HG02642 (cell line): ENCODE results near the gene LGI4.
"Not testable (repeated sequence)": the region's sequence is repeated elsewhere in the genome, so short reads cannot be mapped to it uniquely, and the experiment has no call there.

Experiments used
- ATAC-seq: cut with Tn5 transposase; IDR thresholded peaks from one replicate; pipeline ENCODE4 v1.9.1; 2021; ENCODE audit warnings: mild to moderate bottlenecking; ENCODE audit not compliant: unreplicated experiment, poor library complexity

Gene LGI4

DNA sequence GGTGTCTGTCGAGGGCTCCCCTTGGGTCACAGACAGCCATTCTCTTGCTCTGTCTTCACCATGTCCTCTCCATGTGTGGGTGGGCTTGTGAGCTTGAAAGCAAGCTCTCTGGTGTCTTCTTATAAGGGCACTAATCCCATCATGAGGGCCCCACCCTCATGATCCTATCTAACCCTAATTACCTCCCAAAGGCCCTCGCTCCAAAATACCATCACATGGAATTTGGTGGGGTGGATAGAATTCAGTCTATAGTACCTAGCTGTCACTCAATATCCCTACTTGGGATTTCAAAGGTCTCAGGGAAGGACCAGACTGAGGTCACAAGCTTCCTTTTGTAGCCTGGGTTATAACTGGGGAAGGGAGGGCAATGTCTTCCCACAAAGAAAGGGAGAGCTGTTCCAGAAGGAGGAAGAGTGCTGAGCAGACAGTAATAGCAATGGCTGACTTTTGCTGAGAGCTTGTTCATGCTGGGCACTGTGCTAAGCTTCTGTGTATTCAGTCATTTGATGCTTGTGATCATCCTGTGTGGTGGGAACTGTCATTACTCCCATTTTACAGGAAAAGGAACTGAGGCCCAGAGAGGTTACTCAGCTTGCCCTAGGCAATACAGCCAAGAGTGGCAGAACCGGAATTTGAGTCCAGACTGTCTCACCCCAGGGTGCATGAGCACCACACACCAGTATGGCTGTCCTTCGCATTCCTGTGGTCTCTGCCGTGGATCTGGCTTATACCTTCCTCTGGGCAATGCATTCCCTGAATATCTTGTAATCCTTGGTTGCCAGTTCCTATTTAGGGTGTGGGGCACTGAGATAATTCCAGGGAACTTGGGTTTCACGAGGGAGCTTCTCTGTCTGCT lies 27.8 kb upstream of the LGI4 start:
- no peak for ATAC-seq

DNA sequence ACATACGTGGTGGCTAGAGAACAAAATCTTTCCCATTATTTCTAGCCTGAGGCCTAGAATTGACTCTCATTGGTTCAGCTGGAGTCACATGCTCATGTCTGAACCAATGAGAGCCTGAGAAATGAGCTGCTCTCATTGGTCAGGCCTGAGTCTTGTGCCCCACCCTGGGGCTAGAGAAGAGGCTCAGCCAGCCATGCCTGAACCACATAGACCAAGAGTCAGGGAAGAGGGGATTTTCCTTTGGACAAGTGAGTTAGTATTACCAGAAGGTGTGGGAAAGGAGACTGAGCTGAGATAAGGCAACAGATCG lies 26.5 kb upstream of the LGI4 start:
- ATAC-seq = no peak

DNA sequence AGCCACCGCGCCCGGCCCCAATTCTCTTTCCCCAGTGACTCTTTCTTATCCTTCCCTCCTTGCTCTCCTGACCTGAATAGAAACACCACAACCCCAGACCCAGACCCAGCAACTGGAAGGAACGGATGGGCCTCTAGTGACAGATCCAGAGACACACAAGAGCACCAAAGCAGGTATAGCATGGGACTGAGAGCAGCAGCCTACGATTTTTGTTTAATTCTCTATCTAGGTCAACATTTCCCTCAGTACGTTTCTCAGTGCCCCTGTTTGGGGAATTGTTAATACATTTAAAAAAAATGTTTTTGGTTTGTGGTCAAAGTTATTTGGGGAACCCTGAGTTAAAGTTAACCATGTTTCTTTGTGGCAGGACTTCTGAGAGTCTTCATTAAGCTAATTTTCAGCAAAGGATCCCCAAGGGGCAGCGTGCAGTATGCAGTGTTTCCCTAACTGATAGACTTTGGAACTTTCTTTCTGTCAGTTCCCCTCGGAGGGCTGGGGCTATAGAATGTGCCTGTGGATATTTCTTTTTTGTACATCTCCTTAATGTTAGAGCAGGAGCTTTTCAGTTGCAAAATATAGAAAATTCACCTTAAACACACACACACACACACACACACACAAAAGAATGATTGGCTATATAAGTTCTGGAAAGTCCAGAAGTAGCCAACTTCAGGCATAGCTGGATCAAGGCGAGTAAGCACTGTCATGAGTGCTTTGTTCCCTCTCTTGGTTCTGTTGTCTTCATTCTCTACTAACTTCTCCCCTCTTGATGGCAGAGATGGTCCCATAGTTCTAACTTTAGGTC lies 26.0 kb upstream of the LGI4 start:
- ATAC-seq = no peak

DNA sequence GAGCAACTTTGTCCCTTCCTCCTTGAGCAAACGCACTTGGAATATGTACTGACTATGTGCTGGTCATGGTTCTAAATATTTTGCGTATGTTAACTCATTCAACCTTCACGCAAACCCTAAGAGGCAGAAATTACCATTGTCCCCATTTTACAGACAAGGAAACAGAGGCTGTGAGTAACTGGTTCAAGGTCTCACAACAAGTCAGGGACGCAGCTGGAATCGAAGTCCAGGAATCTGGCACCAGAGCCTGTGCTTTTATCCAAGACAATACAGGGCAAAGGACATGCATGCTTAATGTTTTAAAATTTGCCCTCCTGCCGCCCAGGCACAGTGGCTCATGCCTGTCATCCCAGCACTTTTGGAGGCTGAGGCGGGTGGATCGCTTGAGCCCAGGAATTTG lies 24.7 kb upstream of the LGI4 start:
- ATAC-seq = no peak

DNA sequence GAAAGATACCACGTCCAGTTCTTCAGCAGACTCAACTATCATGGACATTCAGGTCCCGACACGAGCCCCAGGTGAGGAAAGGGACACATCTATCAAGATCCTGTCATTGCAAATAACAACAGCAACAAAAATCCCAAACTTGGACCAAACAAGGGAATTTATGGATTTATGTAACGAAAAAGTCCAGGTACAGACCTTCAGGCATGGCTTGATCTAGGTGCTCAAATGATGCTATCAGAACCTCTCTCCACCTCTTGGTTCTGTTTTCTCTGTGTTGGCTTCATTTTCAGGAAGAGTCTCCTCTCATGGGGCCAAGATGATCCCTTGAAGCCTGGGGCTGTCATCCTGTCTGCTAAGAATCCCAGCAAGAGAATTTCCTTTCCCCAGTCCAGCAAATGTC lies 22.6 kb upstream of the LGI4 start:
- no peak for ATAC-seq

DNA sequence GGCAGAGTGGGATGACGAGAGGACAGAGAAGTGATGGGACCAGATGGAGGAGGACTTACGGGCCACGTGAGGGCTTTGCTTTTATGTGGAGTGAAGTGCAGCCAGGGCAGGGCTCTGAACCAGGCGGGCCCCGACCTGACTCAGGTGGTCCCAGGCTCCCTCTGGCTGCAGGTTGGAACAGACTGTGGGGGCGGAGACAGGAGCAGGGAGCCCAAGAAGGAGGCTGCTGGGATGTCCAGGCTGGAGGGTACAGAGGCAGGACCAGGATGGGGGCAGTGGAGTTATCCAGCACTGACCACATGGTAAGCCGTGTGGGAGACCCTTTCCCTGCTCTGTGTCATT lies 21.8 kb upstream of the LGI4 start:
- ATAC-seq = no peak

DNA sequence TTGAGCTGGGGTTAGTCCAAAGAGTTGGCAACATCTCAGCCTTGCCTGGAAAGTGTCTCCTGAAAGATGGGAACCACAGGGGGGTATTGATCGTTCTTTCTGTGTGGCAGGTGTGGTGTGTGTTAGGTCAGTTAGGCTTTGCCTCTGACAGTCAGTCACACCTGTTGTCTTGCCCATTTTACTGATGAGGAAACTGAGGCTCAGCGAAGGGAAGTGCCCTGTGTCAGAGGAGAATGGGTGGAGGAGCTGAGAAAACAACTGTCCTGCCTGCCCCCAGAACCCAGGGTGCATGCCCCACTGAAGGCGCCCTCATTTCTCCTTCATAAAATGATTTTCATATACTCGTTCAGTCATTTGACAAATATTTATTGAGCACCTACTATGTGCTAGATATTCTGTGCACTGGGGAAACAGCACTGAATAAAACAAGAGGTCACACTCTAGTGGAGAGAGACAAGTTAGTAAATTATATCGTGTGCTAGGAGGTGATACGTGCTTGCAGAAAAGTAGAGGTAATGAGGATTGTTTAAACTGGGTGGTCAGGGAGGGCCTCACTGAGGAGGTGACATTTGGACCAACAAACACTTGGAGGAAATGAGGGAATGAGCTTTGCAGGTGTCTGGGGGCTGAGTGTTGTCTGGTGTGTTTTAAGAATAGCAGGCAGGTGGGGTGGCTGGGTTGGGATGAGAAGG lies 21.3 kb upstream of the LGI4 start:
- no peak for ATAC-seq

DNA sequence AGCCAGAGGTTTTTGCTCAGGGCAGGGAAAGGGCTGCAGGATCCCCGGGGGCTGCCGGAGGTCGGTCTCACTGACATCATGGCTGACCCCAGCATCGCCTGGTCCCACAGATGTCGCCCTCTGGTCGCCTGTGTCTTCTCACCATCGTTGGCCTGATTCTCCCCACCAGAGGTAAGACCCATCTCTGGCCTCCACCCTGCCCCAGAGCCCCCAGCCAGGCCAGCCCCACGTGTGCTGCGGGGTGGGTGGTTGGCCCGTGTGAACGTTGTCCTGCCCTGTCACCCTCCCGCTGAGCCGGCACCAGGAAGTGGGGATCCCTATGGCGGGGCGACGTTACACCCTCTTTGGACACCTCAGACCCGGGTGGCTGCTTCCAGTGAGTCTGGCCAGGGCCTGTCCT lies 20.6 kb upstream of the LGI4 start:
- ATAC-seq = no peak

DNA sequence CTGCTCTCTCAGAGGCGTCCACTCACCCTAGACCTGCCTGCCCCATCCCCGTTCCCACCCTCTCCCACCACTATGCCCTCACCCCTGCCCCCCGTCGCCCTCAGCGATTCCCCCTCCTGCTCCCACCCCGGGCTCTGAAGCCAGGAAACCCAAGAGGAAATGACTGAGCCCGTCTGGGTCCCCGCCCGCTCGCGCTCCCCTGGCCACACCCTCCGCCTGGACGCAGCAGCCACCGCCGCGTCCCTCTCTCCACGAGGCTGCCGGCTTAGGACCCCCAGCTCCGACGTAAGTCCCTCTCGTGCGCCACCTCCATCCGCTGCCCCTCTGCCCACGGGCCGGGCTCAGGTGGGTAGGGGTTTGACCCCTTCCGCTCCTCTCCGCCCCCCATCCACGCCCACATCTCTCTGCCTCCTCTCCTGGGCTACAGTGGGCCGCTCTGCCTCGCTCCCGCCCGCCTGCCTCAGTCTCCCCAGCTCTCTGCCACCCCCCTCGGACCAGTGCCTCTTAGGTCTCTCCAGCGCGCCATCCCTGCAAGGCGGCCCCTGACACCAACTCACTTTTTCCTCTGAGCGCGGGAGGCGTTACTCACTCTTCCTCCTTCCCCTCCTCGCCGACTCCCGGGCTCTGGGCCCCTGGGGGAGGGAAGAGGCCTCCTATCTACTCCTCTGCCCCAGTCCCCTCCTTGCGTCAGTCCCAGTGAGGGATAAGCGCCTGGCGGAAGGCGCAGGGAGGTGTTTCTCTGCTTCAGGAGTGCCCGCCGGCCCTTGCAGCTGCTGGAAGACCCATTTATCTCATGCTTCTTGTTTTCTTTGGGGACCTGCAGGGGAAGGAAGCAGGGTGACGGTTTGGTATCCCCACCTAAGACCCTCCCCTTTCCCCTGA lies 19.9 kb upstream of the LGI4 start, which contains the start of gene FXYD5:
Gene FXYD5 (plus strand): TSS at position 211 of the 882 bp plus-strand sequence. CDS start 816 bp downstream, outside the sequence.
- peak; percentile 45 for ATAC-seq

DNA sequence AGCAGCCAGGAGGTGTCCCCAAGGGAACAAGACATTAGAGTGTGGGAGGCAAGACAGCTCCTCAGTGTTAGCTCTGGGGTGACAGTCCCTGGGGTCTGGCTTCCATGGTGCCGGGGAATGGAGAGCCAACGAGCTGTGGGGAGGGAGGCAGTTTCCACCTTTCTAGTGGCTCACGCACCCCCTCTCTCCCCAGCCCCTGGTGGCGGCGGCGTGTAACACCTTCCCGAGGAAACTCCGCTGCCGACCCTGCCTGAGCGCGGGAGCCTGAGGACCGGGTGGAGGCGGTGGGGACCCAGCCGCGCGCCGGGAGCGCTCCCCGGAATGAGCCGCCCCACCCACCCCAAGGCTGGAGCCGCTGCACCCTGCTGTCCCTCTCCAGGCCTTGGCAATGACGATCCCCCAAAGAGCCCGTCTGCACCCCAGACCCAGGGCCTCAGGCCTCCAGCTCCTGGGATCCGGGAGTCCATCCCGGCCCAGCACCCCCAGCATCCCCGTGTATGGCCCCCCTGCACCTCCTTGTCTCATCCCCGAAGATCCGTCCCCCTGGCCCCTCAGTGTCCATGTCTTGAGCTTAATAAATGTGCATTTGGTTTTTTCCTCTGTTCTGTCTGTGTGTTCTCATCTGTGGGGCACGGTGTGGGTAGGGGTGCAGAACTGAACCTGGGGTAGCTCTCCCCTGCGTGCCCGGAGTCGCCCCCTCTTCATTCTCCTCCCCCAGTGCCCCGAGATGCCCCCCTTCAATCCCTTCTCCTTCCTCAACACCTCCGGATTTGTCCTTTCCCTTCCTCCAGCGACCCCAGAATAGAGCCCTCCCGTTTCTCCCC lies 19.1 kb upstream of the LGI4 start:
- no peak for ATAC-seq

DNA sequence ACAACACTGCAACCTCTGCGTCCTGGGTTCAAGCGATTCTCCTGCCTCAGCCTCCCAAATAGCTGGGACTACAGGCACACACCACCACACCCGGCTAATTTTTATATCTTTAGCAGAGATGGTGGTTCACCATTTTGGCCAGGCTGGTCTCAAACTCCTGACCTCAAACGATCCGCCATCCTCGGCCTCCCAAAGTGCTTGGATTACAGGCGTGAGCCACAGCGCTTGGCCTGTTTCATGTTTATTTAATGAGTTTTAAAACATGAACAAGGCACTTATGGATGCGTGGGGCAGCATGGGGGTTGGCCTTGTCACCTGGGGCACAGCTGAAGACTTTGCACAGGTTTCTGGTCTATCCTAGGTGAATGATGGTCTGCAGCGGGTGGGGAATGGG lies 18.3 kb upstream of the LGI4 start:
- ATAC-seq = not testable (repeated sequence)

DNA sequence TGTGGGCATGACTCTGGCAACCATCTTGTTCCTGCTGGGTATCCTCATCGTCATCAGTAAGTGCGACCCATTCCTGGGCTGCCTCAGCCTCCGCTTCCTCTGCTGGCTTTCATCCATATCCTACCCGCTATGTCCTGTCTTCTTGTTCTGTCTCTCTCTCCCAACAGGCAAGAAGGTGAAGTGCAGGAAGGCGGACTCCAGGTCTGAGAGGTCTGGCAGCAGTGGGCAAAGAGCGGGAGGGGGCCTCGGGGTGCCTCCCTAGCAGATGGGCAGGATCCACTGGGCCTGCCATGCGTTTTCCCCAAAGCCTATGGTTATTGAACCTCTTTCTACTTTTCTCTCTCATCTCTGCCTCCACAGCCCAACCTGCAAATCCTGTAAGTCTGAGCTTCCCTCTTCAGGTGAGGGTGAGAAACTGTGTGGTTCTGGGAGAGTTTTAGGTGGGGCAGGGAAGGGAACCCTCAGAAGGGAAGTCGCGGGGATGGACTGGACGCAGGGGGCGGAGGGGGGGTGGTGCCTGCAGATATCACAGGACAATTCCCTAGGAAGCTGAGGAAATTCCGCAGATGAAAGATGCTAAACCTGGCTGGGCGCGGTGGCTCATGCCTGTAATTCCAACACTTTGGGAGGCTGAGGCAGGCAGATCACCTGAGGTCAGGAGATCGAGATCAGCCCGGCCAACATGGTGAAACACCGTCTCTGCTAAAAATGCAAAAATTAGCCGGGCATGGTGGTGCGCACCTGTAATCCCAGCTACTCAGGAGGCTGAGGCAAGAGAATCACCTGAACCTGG lies 16.6 kb upstream of the LGI4 start:
- ATAC-seq = no peak

DNA sequence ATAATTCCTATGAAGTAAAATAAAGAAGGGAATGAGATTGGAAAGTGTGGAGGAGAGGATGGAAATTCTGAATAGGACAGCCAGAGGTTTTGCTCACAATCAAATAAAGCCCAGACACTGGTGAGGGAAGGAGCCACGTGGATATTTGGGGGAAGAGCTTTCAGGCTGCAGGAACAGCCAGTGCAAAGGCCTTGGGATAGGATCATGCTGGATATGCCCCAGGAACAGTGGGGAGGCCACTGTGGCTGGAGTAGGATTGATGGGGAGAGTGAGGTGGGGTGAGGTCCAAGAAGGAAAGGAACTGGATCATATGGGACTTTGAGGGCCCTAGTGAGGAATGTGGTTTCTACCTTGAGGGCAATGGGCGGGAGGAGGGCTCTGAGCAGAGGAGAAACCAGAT lies 15.6 kb upstream of the LGI4 start:
- no peak for ATAC-seq

DNA sequence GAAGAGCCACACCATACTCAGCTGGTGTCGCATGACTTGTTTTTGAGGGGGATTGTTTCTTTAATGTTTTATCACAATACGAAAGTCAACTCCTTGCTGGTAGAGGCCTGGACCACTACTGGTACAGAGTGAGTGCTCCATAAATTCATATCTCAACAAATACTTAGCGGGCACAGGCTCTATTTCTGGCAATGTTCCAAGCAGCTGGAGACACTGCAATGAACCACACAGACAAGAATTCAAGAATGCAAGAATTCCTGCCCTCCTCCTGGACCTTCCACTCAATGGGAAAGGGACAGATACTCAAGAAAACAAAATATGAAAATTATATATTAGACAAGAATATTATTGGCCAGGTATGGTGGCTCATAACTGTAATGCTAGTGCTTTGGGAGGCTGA lies 14.6 kb upstream of the LGI4 start:
- no peak for ATAC-seq

DNA sequence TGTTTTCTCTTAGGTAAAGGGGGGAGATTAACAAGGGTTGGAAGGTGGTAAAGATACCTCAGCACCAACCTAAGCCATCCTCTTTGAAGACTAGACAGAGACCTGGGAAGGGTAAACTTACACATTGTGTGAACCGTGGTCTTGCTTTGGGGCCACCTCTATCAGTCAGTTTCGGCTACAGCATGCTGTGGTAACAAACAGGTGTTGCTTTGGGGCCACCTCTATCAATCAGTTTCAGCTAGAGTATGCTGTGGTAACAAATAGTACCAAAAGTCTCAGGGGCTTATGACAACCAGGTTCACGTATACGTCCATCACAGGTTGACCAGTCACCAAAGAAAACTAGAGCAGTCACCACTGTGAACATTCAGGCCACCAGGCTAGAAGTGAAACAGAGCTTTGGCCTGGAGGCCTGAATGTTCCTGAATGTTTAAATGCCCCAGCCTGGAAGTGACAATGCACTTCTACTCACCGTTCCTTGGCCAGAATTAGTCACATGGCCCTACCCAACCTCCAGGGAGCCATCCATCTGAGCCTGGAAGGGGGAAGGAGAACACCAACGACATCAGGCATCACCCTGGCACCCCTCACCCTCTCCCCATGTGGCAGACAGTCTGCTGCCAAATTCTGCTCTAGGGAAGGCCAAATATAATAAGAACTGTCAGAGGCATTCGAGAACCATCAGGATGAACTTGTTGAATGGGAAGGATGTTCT lies 12.0 kb upstream of the LGI4 start:
- ATAC-seq = no peak

DNA sequence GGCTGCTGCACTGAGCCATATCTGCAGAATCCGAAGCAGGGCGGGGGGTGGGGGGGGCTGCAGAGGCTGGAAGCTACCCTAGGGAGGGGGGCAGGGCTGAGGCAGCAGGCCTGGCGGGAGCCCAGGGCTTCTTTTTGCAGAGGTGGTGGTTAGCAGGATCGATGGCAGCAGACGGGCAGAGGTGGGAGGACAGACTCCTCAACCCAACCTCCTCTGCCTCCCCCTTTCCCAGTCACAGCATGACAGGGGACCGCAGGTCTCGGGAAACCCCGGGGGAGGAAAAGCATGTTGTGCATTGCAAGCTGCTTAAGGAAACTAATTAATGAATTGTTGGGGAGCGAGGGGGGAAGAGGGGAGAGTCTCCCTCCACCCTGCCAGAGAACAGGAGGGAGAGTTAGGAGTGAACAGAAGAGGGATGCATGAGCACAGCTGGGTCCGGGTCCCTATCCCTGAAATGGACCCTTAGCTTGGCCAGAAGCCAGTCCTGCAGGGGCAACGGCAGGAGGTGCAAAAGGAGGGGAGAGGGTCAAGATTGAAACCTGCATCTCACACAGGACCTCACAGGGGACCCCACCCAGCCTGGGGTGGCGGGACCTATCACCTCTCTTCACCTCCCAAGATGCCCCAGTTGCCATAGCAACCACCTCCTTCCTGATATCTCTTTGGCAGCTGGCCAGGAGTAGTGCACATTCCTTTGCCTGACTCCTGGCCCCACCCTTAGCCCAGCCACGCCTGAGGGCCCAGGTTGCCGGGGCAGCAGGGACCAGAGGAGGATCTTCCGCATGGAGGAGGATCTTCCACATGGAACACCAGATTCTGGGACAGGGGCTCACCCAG lies 10.0 kb upstream of the LGI4 start:
- ATAC-seq = no peak

DNA sequence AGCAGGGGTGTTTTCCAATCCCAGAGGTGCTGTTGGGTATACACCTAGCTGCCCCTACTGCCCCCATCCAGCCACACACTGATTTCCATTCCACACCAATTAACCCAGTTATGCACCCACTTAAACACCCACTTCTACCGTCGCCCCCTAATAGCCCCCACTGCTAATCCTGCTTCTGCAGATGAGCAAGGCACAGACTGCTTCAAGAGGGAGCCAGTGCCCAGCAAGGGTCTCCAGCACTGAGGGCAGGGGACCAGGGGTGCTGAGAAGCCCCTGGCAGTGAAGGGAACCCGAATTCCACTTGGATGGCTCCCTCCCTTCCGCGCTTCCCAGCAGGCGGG lies 9.4 kb upstream of the LGI4 start:
- no peak for ATAC-seq
